ENCODE results near the gene TMEM203.

TMEM203 gene

GRCh38 chr9:137167277-137167746 is 38.1 kb downstream of the TMEM203 start:
- DNase-seq (ENCODE audit: low read depth), result no peak

- no peak for DNase-seq (ENCODE audit: low read depth)
Measured at GRCh38 chr9:137166380-137167229, 38.8 kb downstream of the TMEM203 start.

DNA sequence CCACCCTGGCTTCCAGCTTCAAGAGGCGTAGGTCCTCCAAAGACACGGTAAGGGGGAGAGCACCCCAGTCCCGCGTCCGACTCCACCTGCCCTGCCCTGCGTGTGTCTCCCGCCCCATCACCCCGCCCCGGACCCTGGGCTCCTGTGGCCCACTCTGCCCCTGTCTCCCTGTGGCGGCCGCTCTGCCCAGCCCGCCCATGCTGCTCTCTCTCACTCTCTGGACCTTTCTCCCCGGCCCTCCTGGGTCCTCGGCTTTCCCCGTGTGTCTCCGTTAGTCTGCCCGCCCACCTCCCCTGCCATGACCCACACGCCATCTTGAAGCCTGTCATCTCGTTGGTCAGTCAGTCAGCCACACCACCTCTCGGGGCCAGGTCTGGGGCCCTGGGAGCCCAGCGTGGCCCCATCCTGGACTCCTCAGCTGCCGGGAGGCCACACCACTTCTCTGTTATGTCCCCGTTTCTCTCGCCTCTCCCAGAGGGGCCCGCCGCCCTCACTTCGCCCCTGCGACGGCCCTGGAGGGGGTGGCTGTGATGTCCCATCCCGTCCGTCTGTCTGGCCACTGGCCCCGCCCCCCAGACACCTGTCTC is 40.1 kb downstream of the TMEM203 start:
- no peak for DNase-seq (ENCODE audit: low read depth)

DNA sequence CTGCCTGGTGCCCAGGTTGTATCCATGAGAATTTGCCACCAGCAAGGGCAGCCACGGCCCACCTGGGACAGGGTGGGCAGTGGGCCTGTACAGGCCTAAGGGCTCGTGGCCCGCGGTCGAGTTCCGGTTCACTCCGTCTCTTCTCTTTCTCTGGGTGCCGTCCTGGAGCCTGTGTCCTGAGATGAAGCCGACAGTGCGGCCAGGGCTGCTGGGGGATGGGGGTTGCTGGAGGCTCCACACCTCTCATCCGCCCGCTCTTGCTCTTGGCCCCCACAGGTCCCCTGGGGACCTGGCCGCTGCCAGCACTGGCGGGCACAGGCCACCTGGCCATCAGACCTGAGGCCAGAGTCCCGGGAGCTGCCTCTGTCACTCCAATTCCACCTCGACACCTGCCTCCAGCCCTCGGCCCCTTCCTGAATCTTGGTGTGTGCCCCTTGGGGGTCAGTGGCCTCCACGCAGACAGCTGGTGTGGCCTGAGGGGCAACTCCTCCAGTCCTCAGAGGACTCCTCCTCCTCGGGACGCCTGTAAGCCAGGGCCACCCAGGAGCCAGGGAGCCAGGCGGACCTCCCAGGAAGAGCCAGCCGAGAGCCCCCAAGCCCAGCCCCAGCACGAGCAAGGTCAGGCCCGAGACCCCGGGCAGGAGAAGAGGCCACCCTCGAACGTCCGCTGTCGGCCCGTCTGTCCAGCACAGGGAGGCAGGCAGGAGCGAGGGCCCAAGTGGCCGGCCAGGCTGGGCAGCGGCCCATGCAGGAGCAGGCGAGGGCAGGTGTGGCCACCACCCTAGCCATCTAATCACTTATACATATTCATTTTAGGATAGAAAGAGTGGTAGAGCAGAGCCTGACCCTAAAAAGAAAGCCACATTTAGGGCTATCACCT is 40.8 kb downstream of the TMEM203 start:
- DNase-seq (ENCODE audit: low read depth), result no peak

DNA sequence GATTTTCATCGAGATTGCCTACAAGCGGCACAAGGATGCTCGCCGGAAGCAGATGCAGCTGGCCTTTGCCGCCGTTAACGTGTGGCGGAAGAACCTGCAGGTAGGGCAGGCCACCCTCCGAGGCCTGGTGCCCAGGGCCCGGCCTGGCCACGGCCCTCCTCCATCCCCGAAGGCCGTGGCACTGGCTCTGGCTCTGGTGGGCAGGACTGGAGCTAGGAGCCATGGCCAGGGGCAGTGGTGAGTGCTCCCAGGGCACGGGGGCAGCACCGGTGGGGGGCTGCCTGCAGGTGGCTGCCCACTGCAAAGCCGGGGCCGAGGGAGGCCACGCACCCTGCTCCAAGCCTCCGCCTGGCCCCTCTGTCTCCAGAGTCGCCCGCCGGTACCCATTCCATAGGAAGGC is 41.6 kb downstream of the TMEM203 start:
- no peak for DNase-seq (ENCODE audit: low read depth)

DNA sequence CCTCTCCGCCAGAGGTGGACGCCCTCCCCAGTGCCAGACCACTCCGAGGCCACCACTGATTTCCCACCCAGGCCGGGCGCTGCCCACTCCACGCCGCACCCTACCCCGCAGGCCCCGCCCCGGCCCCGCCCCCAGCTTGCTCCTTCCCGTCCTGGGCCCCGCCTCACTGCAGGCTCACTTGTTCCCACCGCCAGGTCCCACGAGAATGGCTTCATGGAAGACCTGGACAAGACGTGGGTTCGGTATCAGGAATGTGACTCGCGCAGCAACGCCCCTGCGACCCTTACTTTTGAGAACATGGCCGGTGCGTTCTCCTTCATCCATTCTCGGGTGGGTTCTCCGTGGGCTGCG is 42.1 kb downstream of the TMEM203 start:
- no peak for DNase-seq (ENCODE audit: low read depth)

- DNase-seq (ENCODE audit: low read depth), result no peak
Measured at GRCh38 chr9:137162505-137163364, 42.7 kb downstream of the TMEM203 start.

DNA sequence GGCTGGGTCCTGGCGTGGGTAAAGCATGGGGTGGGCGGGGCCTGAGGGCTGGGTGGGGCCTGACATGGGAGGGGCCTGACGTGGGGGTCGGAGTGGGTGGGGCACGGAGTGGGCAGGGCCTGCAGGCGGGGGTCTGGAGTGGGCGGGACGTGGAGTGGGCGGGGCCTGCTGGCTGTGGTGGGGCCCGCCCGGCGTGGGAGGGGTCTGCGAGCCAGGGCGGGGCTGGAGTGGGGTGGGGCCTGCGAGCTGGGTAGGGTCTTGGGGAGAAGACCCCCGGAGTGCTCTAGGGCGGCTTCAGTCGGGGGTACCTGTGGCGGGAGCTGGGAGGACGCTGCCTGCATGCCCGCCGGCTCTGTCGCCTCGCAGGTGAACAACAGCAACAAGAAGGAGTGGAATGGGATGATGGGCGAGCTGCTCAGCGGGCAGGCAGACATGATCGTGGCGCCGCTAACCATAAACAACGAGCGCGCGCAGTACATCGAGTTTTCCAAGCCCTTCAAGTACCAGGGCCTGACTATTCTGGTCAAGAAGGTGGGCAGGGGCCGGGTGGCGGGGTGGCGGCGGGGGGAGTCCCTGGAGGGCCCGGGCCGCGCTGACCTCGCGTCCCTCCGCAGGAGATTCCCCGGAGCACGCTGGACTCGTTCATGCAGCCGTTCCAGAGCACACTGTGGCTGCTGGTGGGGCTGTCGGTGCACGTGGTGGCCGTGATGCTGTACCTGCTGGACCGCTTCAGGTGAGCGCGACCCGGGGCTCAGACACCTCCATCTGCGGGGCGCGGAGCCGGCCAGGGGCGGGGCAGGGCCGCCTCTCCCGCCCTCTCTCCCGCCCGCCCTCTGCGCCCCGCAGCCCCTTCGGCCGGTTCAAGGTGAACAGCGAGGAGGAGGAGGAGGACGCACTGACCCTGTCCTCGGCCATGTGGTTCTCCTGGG is 43.6 kb downstream of the TMEM203 start:
- DNase-seq (ENCODE audit: low read depth), result no peak

GRCh38 chr9:137160716-137161557 is 44.5 kb downstream of the TMEM203 start:
- no peak for DNase-seq (ENCODE audit: low read depth)

DNA sequence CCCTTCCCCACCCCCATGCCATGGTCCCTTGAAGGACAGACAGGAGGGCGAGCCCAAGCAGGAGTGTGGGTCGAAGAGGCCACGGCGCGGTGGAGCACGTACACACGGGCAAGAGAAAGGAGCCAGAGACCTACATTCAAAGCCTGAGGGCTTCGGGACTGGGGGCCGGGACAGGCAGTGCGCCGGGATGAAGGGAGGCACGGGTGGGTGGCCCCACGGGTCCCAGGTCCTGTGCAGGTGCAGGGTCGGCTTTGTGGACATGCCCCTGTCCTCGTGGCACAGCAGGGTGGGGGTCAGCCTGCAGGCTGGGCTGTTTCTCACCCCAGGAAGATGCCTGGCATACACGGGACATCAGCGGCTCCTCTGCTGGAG is 45.4 kb downstream of the TMEM203 start:
- DNase-seq (ENCODE audit: low read depth), result no peak

DNA sequence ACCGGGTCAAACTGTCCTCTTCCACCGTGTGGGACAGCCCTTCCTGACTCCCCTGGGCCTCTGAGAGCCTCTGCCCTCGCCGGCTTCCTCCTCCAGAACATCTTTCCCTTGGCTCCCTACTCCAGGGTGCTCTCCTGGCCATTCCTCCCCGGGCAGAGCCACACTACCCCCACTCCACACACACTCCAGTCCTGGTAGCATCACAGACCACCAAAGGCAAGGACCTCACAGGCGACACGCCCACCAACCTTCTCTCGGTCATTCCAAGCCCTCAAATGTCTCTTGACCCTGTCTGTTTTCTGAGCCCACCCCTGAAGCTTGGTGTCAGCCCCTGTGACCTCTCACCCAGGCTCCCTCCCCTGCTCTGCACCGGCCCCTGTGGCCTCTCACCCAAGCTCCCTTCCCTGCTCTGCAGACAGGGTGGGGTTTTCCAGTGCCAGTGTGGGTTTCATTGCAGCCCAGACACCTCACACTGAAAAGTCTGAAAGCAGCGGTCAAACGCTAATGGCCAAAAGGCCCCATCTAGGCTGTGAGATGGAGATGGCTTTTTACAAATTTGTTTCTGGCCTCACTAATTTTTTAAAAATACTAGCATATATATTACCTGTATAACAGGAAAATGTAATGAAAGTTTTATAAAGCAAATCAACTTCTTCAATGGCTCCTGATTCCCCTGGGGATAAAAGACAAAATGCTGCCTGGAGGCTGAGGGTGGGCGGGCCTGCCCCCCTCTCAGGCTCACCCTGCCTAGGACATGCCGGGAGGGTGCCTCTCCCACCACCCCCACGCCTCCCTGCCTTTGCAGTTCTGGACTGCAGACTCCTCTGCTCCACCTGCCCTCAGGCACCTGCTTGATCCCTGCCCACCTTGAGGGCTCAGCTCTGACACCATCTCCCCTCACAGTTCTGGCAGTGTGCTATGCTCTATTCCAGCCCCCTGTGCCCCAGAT is 46.1 kb downstream of the TMEM203 start:
- DNase-seq (ENCODE audit: low read depth), result no peak

DNA sequence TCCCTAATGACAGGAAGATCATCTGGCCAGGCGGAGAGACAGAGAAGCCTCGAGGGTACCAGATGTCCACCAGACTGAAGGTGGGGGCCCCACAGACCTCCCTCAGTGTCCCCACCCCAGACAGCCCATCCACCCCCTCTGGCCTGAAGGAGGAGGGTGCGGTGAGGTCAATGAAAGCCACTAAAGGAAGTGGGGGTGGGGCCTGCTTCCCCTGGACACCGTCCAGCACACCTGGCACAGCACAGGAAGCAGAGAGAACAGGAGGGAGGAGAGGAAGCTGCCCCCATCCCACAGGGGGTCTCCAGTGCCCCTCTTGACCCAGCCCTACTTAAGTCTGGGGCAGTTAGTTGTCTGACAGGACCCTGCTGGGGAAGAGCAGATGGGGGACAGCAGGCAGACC is 46.8 kb downstream of the TMEM203 start:
- no peak for DNase-seq (ENCODE audit: low read depth)

- no peak for DNase-seq (ENCODE audit: low read depth)
Measured at GRCh38 chr9:137157618-137158415, 47.6 kb downstream of the TMEM203 start.

GRCh38 chr9:137156567-137157375 is 48.7 kb downstream of the TMEM203 start:
- peak; percentile 40 for DNase-seq (ENCODE audit: low read depth)

Data from T follicular helper cell (primary cell).